IMR-90 (cell line): ENCODE measurements around the gene SP140L. TPM values are rescaled to one million over a fixed set of nuclear protein-coding genes. Genes with fewer than 3 reads are reported as not detected.

Experiments used
- ATAC-seq: fragments of 200-7000 bp; cut with Tn5 transposase; 2 replicates; pipeline ENCODE4 v1.9.1; 2020; ENCODE audit warnings: low read depth, mild to moderate bottlenecking, moderate library complexity
- BruUV-seq: library from RNA; stranded (reverse); fragments of 400-500 nt; replicated peaks from 2 replicates; lab custom pipeline; 2021; lab: Mats Ljungman, UMichigan
- CTCF ChIA-PET: fragments of 300-600 bp; formaldehyde crosslinking; extraction: SDS; loops from one replicate; lab custom pipeline; 2021; ENCODE audit warnings: antibody characterized with exemption; lab: Yijun Ruan, JAX
- POLR2A ChIA-PET: fragments of 300-600 bp; sonication (Branson Sonifier 250); formaldehyde crosslinking; loops from one replicate; lab custom pipeline; 2022; ENCODE audit warnings: antibody characterized with exemption; ENCODE audit not compliant: unreplicated experiment; lab: Charles Lee
- DNase-seq: peaks from one replicate; pipeline ENCODE4 v3.0.0; 2013
- H2AFZ ChIP-seq: replicated peaks from 2 replicates; pipeline ENCODE3; 2013; ENCODE audit warnings: low read length, mild to moderate bottlenecking; ENCODE audit not compliant: poor library complexity
- H2AK5ac ChIP-seq: 2 replicates; pipeline ENCODE4 v1.6.1; 2013; ENCODE audit warnings: low read depth, low read length, inconsistent platforms
- H2AK9ac ChIP-seq: replicated peaks from 2 replicates; pipeline ENCODE3; 2013; ENCODE audit warnings: mild to moderate bottlenecking, low read depth, low read length, moderate library complexity; ENCODE audit not compliant: poor library complexity
- H2BK120ac ChIP-seq: 2 replicates; pipeline ENCODE4 v1.6.1; 2013; ENCODE audit warnings: low read depth, low read length, inconsistent platforms
- H2BK15ac ChIP-seq: 3 replicates; pipeline ENCODE4 v1.6.1; 2013; ENCODE audit warnings: low read depth, low read length, inconsistent platforms
- H2BK20ac ChIP-seq: 2 replicates; pipeline ENCODE4 v1.6.1; 2013; ENCODE audit warnings: low read depth, mild to moderate bottlenecking, inconsistent platforms, low read length, moderate library complexity
- H2BK5ac ChIP-seq: 2 replicates; pipeline ENCODE4 v1.6.1; 2013; ENCODE audit warnings: mild to moderate bottlenecking, low read depth, low read length, inconsistent platforms; ENCODE audit not compliant: poor library complexity, severe bottlenecking
- H3K14ac ChIP-seq: replicated peaks from 2 replicates; pipeline ENCODE4 v1.6.1; 2013; ENCODE audit warnings: low read depth, low read length, inconsistent platforms
- H3K18ac ChIP-seq: 2 replicates; pipeline ENCODE4 v1.6.1; 2013; ENCODE audit warnings: low read depth, low read length, control low read depth
- H3K23ac ChIP-seq: 2 replicates; pipeline ENCODE4 v1.6.1; 2013; ENCODE audit warnings: low read depth, low read length, inconsistent platforms
- H3K27ac ChIP-seq: 2 replicates; pipeline ENCODE4 v1.5.1; 2013; ENCODE audit warnings: mild to moderate bottlenecking, control low read depth, low read length; ENCODE audit not compliant: insufficient read depth
- H3K27me3 ChIP-seq: 2 replicates; pipeline ENCODE4 v1.6.1; 2013; ENCODE audit warnings: low read length; ENCODE audit not compliant: control insufficient read depth, insufficient read depth
- H3K36me3 ChIP-seq: 2 replicates; pipeline ENCODE4 v1.6.1; 2013; ENCODE audit warnings: low read length, mixed read lengths; ENCODE audit not compliant: control insufficient read depth, insufficient read depth
- H3K4ac ChIP-seq: 2 replicates; pipeline ENCODE4 v1.6.1; 2013; ENCODE audit warnings: low read depth, low read length, inconsistent platforms
- H3K4me1 ChIP-seq: 2 replicates; pipeline ENCODE4 v1.6.1; 2013; ENCODE audit warnings: low read length, mixed read lengths; ENCODE audit not compliant: control insufficient read depth, insufficient read depth
- H3K4me2 ChIP-seq: 2 replicates; pipeline ENCODE4 v1.6.1; 2013; ENCODE audit warnings: low read depth, mild to moderate bottlenecking, control low read depth, low read length, moderate library complexity
- H3K4me3 ChIP-seq: 2 replicates; pipeline ENCODE4 v1.5.1; 2013; ENCODE audit warnings: low read depth, mild to moderate bottlenecking, control low read depth, low read length, moderate library complexity; ENCODE audit not compliant: insufficient read depth
- H3K56ac ChIP-seq: 2 replicates; pipeline ENCODE4 v1.6.1; 2013; ENCODE audit warnings: low read length, inconsistent platforms; ENCODE audit not compliant: insufficient read depth; ENCODE audit errors: extremely low read depth
- H3K79me1 ChIP-seq, 2 experiments: 2 replicates each; pipeline ENCODE4 v1.6.1; 2013; ENCODE audit warnings: low read length in 2 of 2, inconsistent platforms in 1 of 2, low read depth in 1 of 2
- H3K9ac ChIP-seq: 2 replicates; pipeline ENCODE4 v1.6.1; 2013; ENCODE audit warnings: low read depth, low read length, control low read depth
- H3K9me1 ChIP-seq: 2 replicates; pipeline ENCODE4 v1.6.1; 2013; ENCODE audit warnings: low read length, inconsistent platforms; ENCODE audit not compliant: insufficient read depth
- H3K9me3 ChIP-seq: 2 replicates; pipeline ENCODE4 v1.6.1; 2013; ENCODE audit warnings: low read length; ENCODE audit not compliant: control insufficient read depth, insufficient read depth
- H4K20me1 ChIP-seq: 2 replicates; pipeline ENCODE4 v1.6.1; 2013; ENCODE audit warnings: low read length, inconsistent platforms; ENCODE audit not compliant: insufficient read depth
- H4K5ac ChIP-seq: 2 replicates; pipeline ENCODE4 v1.6.1; 2013; ENCODE audit warnings: mild to moderate bottlenecking, low read depth, low read length, control low read depth
- H4K8ac ChIP-seq, 2 experiments: 2 replicates each; pipeline ENCODE4 v1.6.1; 2013; ENCODE audit warnings: low read depth in 2 of 2, low read length in 2 of 2, control low read depth in 1 of 2, inconsistent platforms in 1 of 2
- H4K91ac ChIP-seq: 2 replicates; pipeline ENCODE4 v1.6.1; 2013; ENCODE audit warnings: low read depth, low read length, inconsistent platforms; ENCODE audit not compliant: insufficient read depth
- BHLHE40 ChIP-seq: fragments of 150-350 bp; IDR thresholded peaks from 2 replicates; pipeline ENCODE4 v1.6.1; 2016; ENCODE audit warnings: mild to moderate bottlenecking, low read depth, low read length
- FOS ChIP-seq: fragments of 150-350 bp; IDR thresholded peaks from 2 replicates; pipeline ENCODE4 v1.6.1; 2016; ENCODE audit warnings: low read depth, low read length
- MXI1 ChIP-seq: IDR thresholded peaks from 2 replicates; pipeline ENCODE4 v1.6.1; 2012; ENCODE audit warnings: low read depth, mild to moderate bottlenecking, low read length, moderate library complexity, borderline replicate concordance
- NFE2L2 ChIP-seq: fragments of 150-350 bp; IDR thresholded peaks from 2 replicates; pipeline ENCODE4 v1.6.1; 2016; ENCODE audit warnings: low read depth, mild to moderate bottlenecking, low read length
- WGBS, 2 experiments: methylation state at CpG; one replicate each; pipeline versions ENCODE4 v1.1.5 to v1.1.7; 2013; ENCODE audit warnings: missing lambda C conversion rate in 2 of 2; ENCODE audit not compliant: insufficient read length in 1 of 2; ENCODE audit errors: extremely low coverage in 2 of 2; 5-methylcytosine and 5-hydroxymethylcytosine counted together
- dilution Hi-C: fragments of 300-500 bp; cut with HindIII; formaldehyde crosslinking; loops from one replicate; pipeline ENCODE4 v1.14.3; 2018; ENCODE audit warnings: low sequenced_read_pairs; ENCODE audit not compliant: unreplicated experiment
- in situ Hi-C: fragments of 300-500 bp; cut with MboI; formaldehyde crosslinking; loops from 3 replicates; pipeline ENCODE4 v1.14.3; 2019; ENCODE audit warnings: low sequenced_read_pairs, inconsistent platforms, mixed read lengths
- intact Hi-C: fragments of 100-400 bp; cut with micrococcal nuclease; formaldehyde crosslinking; loops from 2 replicates; pipeline ENCODE4 v1.10.0; 2022
- polyA plus RNA-seq, 3 experiments: library from polyadenylated mRNA; depleted of rRNA; stranded (reverse); fragments of >200 nt; gene quantifications; 2 replicates each; pipeline ENCODE4 v1.2.3, GENCODE V29; 2012; ENCODE audit warnings: low replicate concordance in 1 of 3
- total RNA-seq: library from RNA; depleted of rRNA; stranded (reverse); fragments of >200 nt; gene quantifications from 2 replicates; pipeline ENCODE4 v1.2.3, GENCODE V29; 2012
- TF ChIP-seq, protein P1 (sequence below): fragments of 150-350 bp; IDR thresholded peaks from 2 replicates; pipeline ENCODE4 v1.6.1; 2017; ENCODE audit warnings: mild to moderate bottlenecking, antibody characterized with exemption, low read length, low read depth

SP140L gene
- total and polyA plus RNA-seq, 2 of the 4 experiments (the other 2 are of a cell fraction) = 5.4 to 11.2 TPM

DNA sequence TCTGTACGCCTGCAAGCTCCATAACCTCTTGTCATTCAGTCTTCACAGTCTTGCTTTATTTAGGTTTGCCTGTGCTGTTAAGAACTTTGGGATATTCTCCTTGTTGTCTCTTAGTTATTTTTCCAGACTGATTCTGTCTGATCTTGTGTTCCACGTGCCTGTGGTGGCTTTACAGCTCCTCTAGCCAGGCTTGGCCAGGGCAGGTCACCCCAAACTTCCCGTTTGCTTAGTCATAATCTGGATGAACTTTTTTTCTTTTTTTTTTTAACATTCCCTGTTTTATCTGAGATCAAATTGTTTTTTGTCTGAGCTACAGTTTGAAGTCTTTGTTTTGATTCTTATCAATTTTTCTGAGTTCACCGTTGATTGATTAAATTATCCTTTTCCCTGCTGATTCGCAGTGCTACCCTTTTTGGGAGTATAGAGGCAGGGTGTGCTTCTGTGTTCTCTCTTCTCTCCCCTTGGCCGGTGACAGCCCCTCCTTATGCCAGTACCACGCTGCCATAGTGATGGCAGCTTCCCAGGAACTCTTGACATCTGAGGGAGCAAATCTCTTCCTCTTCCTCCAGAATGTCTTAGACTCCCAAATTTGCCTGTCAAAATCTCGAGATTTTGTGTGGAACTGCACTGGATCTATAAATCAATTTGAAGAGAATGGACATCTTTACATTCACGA, 91.5 kb downstream of the SP140L start:
- Histone ChIP-seq H3K36me3 (no peaks in the 10 kb centered on the region), H3K18ac (peak overlapping the region; percentile 50; the same call in 1 of the 2 replicates), H3K9me3 (no peaks in the 10 kb centered on the region), H3K79me1 (peaks cover 22 to 37% of the 10 kb centered on the region in 2 experiments), H4K91ac (peak overlapping the region; percentile 55; the same call in 1 of the 2 replicates), H3K9ac (peak overlapping the region; percentile 25; the same call in 1 of the 2 replicates), H3K27me3 (no peaks in the 10 kb centered on the region), H3K56ac (peak overlapping the region; percentile 11; the same call in 1 of the 2 replicates), H3K4ac (peak overlapping the region; percentile 66; the same call in 1 of the 2 replicates), H3K4me2 (peak overlapping the region; percentile 89), H2AK5ac (peak overlapping the region; percentile 57), H2BK15ac (no peak overlapping the region; the same call in 2 of the 3 replicates), H2BK120ac (peak overlapping the region; percentile 41; the same call in 1 of the 2 replicates), H2BK5ac (peak overlapping the region; percentile 49), H3K14ac (peak overlapping the region; percentile 83), H3K27ac (peak overlapping the region; percentile 32; the same call in 1 of the 2 replicates), H3K23ac (peak overlapping the region; percentile 49), H3K4me1 (peaks cover 8% of the 10 kb centered on the region), H4K20me1 (peaks cover 6% of the 10 kb centered on the region; the same call in 1 of the 2 replicates), H3K9me1 (peaks cover 7% of the 10 kb centered on the region), H4K5ac (peak overlapping the region; percentile 69), H2BK20ac (0 out of 2 replicates have a peak overlapping the region, but pooled peaks have one; percentile 43), H2AFZ (no peak overlapping the region), H3K4me3 (peak overlapping the region; percentile 20; the same call in 1 of the 2 replicates), H2AK9ac (peak overlapping the region; percentile 83), H4K8ac (peak overlapping the region in 1 of 2 experiments; percentile 26; a peak in 1 of 4 replicates)
- peak; percentile 31; the same call in 1 of the 2 replicates for TF ChIP-seq NFE2L2
- TF ChIP-seq MXI1 = peak; percentile 85; the same call in 1 of the 2 replicates
- peak; percentile 91 for TF ChIP-seq BHLHE40
- TF ChIP-seq FOS = peak; percentile 38; the same call in 1 of the 2 replicates
- TF ChIP-seq, protein P1, sequence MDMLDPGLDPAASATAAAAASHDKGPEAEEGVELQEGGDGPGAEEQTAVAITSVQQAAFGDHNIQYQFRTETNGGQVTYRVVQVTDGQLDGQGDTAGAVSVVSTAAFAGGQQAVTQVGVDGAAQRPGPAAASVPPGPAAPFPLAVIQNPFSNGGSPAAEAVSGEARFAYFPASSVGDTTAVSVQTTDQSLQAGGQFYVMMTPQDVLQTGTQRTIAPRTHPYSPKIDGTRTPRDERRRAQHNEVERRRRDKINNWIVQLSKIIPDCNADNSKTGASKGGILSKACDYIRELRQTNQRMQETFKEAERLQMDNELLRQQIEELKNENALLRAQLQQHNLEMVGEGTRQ = no peak; the same call in 1 of the 2 replicates
- DNase-seq (peak; percentile 77), ATAC-seq (peak; percentile 9; the same call in 1 of the 2 replicates)
- intact Hi-C loops = loop anchor here (5.0 to 10.0 kb wide), 4 partner anchors 204 to 394 kb away; partner anchors contain the start of genes CAB39 and SP110
- ChIA-PET CTCF (interaction anchor here (0.6 to 0.7 kb wide), 3 partner anchors 96 to 652 kb away, joined by 3 to 5 read pairs (median 3); no protein-coding TSS in a partner anchor), POLR2A (interaction anchor here (0.6 to 0.7 kb wide), 2 partner anchors 133 to 1209 kb away, joined by 3 read pairs; no protein-coding TSS in a partner anchor)
- WGBS, 2 experiments = no CpG with 5 or more reads among the region's 9 CpGs
- in situ Hi-C loops = loop anchor here (25.0 kb wide), 1 partner anchor 394 kb away; no protein-coding TSS in a partner anchor
- BruUV-seq = TSS peak; percentile 34
- dilution Hi-C loops = no loop called here
